Large intestine (tissue), 3 donors: ENCODE measurements around the gene TDRD9. TPM values are rescaled to one million over a fixed set of nuclear protein-coding genes. Genes with fewer than 3 reads are reported as not detected.
"Not testable (repeated sequence)": the region's sequence is repeated elsewhere in the genome, so short reads cannot be mapped to it uniquely, and the experiment has no call there.

Source experiments
- DNase-seq, 2 donors: peaks; one replicate each; pipeline versions ENCODE4 v3.0.0 to v3.0.0-alpha.2; 2013
- H3K27ac ChIP-seq: one replicate; pipeline ENCODE4 v1.5.1; 2013; ENCODE audit warnings: low read length
- H3K27me3 ChIP-seq: 2 replicates; pipeline ENCODE4 v1.6.1; 2013; ENCODE audit warnings: low read length; ENCODE audit not compliant: control insufficient read depth, insufficient read depth
- H3K36me3 ChIP-seq: 2 replicates; pipeline ENCODE4 v1.6.1; 2013; ENCODE audit warnings: low read length; ENCODE audit not compliant: control insufficient read depth, insufficient read depth
- H3K4me1 ChIP-seq: one replicate; pipeline ENCODE4 v1.6.1; 2013; ENCODE audit warnings: low read length; ENCODE audit not compliant: control insufficient read depth, insufficient read depth
- H3K4me3 ChIP-seq: one replicate; pipeline ENCODE4 v1.5.1; 2013; ENCODE audit warnings: low read length
- H3K9me3 ChIP-seq: one replicate; pipeline ENCODE4 v1.6.1; 2013; ENCODE audit warnings: mild to moderate bottlenecking, low read depth, low read length, moderate library complexity; ENCODE audit not compliant: control insufficient read depth
- WGBS: methylation state at CpG from one replicate; pipeline ENCODE4 v1.1.5; 2013; ENCODE audit warnings: low lambda C conversion rate; ENCODE audit not compliant: insufficient coverage; 5-methylcytosine and 5-hydroxymethylcytosine counted together
- polyA plus RNA-seq: library from polyadenylated mRNA; unstranded; fragments of 120-200 nt; gene quantifications from one replicate; pipeline ENCODE4 v1.2.1, GENCODE V29; 2013

Gene TDRD9
- polyA plus RNA-seq, 1 donor: 0.46 TPM

- Histone ChIP-seq H3K27me3 (no peaks in the 10 kb centered on the region), H3K4me1 (peaks cover 56% of the 10 kb centered on the region)
- no CpG with 5 or more reads among the region's 9 CpGs for WGBS
Measured at GRCh38 chr14:103884854-103885253, 43.4 kb upstream of the TDRD9 start.

GRCh38 chr14:103885509-103885932 lies 42.7 kb upstream of the TDRD9 start:
- DNase-seq: no peak
- peaks cover 50% of the 10 kb centered on the region for H3K4me1 ChIP-seq
- no peaks in the 10 kb centered on the region for H3K27me3 ChIP-seq
- no peak overlapping the region for H3K27ac ChIP-seq
- no peaks in the 10 kb centered on the region for H3K36me3 ChIP-seq
- no CpG with 5 or more reads among the region's 14 CpGs for WGBS
- no peak overlapping the region for H3K4me3 ChIP-seq
- peaks cover 5% of the 10 kb centered on the region for H3K9me3 ChIP-seq

More at GRCh38 chr14:103884854-103885253, 43.4 kb upstream of the TDRD9 start:
- Histone ChIP-seq H3K27ac (no peak overlapping the region), H3K4me3 (no peak overlapping the region), H3K9me3 (peaks cover 5% of the 10 kb centered on the region), H3K36me3 (no peaks in the 10 kb centered on the region)
- no peak for DNase-seq

DNA sequence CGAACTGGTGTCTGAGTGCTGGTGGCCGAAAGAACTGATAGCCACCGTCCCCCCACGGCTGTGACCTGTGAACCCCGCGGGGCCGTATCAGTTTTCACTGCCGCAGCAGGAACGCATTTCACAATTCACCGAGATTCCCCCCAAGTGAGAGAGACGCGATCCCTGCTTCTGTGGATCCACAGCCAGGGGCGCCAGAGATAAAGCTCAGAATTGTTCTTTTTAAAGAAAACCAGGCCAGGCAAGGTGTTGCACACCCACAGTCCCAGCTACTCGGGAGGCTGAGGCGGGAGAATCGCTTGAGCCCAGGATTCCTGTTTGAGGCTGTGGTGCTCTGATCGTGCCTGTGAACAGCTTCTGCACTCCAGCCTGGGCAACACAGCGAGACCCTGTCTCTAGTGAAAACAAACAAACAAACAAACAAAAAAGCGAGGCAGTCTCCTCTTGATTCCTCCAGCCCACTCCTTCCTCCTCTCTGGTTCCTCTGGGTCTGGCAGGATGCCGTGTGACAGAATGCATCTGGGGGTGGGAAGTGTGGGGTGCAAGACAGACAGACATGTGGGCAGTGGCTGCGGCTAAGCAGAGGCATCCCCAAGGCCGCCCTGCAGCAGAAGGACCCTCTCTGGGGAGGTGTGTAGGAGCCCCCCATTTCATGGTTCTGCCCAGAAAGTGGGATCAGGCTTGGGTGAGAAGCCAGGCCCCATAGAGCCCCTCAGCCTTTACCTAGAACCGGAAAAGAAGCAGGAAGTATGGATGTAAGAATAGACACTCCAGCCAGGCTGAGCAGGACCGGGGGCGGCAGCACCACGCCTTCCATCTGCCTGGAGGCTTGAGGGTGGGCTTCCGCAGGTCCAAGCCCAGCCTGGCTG lies 41.7 kb upstream of the TDRD9 start:
- Histone ChIP-seq H3K27me3 (no peaks in the 10 kb centered on the region), H3K4me3 (no peak overlapping the region), H3K27ac (no peak overlapping the region), H3K9me3 (peaks cover 5% of the 10 kb centered on the region), H3K36me3 (no peaks in the 10 kb centered on the region), H3K4me1 (peaks cover 40% of the 10 kb centered on the region)
- DNase-seq: peak in 1 of 2 donors; percentile 56
- no CpG with 5 or more reads among the region's 27 CpGs for WGBS

GRCh38 chr14:103887170-103887501 lies 41.1 kb upstream of the TDRD9 start:
- H3K27ac ChIP-seq: no peak overlapping the region
- H3K9me3 ChIP-seq: peaks cover 5% of the 10 kb centered on the region
- H3K4me3 ChIP-seq: no peak overlapping the region
- H3K36me3 ChIP-seq: no peaks in the 10 kb centered on the region
- H3K4me1 ChIP-seq: peaks cover 34% of the 10 kb centered on the region
- WGBS: no CpG with 5 or more reads among the region's 6 CpGs
- DNase-seq: no peak
- H3K27me3 ChIP-seq: no peaks in the 10 kb centered on the region

- H3K4me1 ChIP-seq: peaks cover 30% of the 10 kb centered on the region
- no peaks in the 10 kb centered on the region for H3K36me3 ChIP-seq
- H3K4me3 ChIP-seq: no peak overlapping the region
- no peak for DNase-seq
- H3K27ac ChIP-seq: no peak overlapping the region
- H3K9me3 ChIP-seq: peaks cover 5% of the 10 kb centered on the region
- no CpG with 5 or more reads among the region's 10 CpGs for WGBS
- no peaks in the 10 kb centered on the region for H3K27me3 ChIP-seq
Measured at GRCh38 chr14:103887557-103888115, 40.6 kb upstream of the TDRD9 start.

DNA sequence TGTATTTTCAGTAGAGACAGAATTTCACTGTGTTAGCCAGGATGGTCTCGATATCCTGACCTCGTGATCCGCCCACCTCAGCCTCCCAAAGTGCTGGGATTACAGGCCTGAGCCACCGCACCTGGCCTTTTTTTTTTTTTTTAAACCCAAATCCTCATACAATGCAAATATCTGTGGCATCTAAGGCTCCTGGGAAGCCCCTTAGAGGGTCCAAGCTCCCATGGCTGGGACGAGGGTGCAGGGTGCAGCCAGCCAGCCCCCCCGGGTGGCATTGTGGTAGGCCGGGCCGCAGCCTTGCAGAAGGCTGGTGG lies 39.3 kb upstream of the TDRD9 start:
- not testable (repeated sequence) for H3K27ac ChIP-seq, H3K27me3 ChIP-seq, DNase-seq, H3K4me3 ChIP-seq, H3K9me3 ChIP-seq, H3K36me3 ChIP-seq
- WGBS: no CpG with 5 or more reads among the region's 8 CpGs
- H3K4me1 ChIP-seq: peaks cover 32% of the 10 kb centered on the region

GRCh38 chr14:103889313-103890051 lies 38.8 kb upstream of the TDRD9 start:
- Histone ChIP-seq H3K27ac (no peak overlapping the region), H3K36me3 (no peaks in the 10 kb centered on the region)

GRCh38 chr14:103890052-103890371 lies 38.2 kb upstream of the TDRD9 start:
- no peaks in the 10 kb centered on the region for H3K36me3 ChIP-seq
- H3K27ac ChIP-seq: no peak overlapping the region
- peaks cover 42% of the 10 kb centered on the region for H3K4me1 ChIP-seq
- no peaks in the 10 kb centered on the region for H3K27me3 ChIP-seq
- no peak for DNase-seq
- H3K9me3 ChIP-seq: peaks cover 5% of the 10 kb centered on the region
- WGBS: no CpG with 5 or more reads among the region's 10 CpGs
- no peak overlapping the region for H3K4me3 ChIP-seq

More at GRCh38 chr14:103889313-103890051, 38.8 kb upstream of the TDRD9 start:
- peak in 1 of 2 donors; percentile 1 for DNase-seq
- WGBS: no CpG with 5 or more reads among the region's 31 CpGs
- H3K27me3 ChIP-seq: no peaks in the 10 kb centered on the region
- H3K9me3 ChIP-seq: peaks cover 5% of the 10 kb centered on the region
- H3K4me3 ChIP-seq: no peak overlapping the region
- H3K4me1 ChIP-seq: peaks cover 37% of the 10 kb centered on the region

GRCh38 chr14:103890821-103891666 lies 37.2 kb upstream of the TDRD9 start:
- H3K9me3 ChIP-seq: peaks cover 5% of the 10 kb centered on the region
- DNase-seq: no peak
- no CpG with 5 or more reads among the region's 18 CpGs for WGBS
- no peaks in the 10 kb centered on the region for H3K36me3 ChIP-seq
- no peaks in the 10 kb centered on the region for H3K27me3 ChIP-seq
- H3K27ac ChIP-seq: no peak overlapping the region
- H3K4me3 ChIP-seq: no peak overlapping the region
- H3K4me1 ChIP-seq: peaks cover 41% of the 10 kb centered on the region

- H3K27ac ChIP-seq: no peak overlapping the region
- no CpG with 5 or more reads among the region's 15 CpGs for WGBS
- H3K9me3 ChIP-seq: peaks cover 5% of the 10 kb centered on the region
- no peaks in the 10 kb centered on the region for H3K36me3 ChIP-seq
- H3K27me3 ChIP-seq: no peaks in the 10 kb centered on the region
- DNase-seq: no peak
- peaks cover 39% of the 10 kb centered on the region for H3K4me1 ChIP-seq
- no peak overlapping the region for H3K4me3 ChIP-seq
Measured at GRCh38 chr14:103891667-103892215, 36.5 kb upstream of the TDRD9 start.
